ENCODE data around the gene PDE4B.
"Not testable (repeated sequence)": the region's sequence is repeated elsewhere in the genome, so short reads cannot be mapped to it uniquely, and the experiment has no call there.

The PDE4B gene

DNA sequence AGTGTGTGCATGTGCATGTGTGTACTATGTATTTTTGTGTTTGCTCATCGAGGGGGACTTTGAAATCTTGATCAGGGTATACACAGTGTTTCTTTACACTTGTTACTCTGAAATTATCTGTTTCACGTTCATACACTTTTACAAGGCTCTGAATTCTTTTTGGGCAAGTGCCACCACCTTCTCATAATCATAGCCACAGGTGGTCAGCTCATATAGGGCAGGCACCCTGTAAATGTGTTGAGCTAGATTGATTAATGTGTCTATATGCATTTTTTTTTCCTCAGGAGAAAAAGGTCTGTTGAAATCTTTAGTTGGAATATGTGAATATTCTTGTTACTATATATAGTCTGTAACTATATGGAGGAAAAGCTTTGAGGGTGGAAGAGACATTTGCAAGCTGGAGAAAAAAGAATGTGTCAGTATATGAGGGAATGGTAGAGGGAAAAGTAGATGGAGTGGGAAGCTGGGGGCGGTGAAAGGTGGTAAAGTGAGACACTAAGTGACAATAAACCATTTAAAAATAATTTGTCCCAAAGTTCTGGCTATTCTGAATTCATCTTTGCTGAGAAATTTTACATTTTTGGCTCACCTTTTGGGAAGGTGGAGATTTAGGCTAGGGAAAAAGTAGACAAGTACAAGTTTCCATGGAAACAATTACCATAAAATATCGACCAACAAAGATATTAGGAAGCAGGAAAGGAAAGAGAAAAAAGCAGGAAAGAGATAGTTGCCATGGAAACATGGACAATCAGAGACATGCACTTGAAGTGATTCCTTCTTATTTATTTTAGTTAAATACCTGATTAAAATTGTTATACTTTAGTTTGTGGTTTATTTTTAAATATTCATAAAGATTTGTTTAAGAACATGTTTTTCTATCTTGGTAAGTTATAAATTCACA is 277.5 kb downstream of the PDE4B start:
- no peak for DNase-seq

GRCh38 chr1:66073388-66073787 is 280.7 kb downstream of the PDE4B start:
- no peak for DNase-seq

GRCh38 chr1:66074147-66074546 is 281.5 kb downstream of the PDE4B start:
- no peak for DNase-seq

- DNase-seq, result no peak
Observed at GRCh38 chr1:66078412-66078811, 285.7 kb downstream of the PDE4B start.

DNA sequence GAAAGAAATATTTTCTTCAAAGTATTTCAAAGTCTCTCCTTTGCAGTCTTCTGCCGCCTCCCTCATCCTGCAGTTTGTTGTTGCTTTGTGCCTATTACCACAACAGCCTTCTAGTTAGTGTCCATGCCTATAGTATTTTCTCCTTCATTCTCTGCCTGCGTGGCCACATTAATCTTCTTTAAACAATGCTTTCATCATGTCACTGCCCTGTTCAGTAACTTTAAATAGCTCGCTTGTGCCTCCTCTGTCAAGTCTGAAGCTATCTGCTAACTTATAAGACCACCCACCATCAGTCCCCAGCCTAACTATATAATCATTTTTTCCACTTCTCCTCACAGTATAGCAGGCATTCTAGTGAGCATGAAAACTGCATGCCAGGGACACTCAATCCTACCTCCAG is 290.3 kb downstream of the PDE4B start:
- no peak for DNase-seq

DNA sequence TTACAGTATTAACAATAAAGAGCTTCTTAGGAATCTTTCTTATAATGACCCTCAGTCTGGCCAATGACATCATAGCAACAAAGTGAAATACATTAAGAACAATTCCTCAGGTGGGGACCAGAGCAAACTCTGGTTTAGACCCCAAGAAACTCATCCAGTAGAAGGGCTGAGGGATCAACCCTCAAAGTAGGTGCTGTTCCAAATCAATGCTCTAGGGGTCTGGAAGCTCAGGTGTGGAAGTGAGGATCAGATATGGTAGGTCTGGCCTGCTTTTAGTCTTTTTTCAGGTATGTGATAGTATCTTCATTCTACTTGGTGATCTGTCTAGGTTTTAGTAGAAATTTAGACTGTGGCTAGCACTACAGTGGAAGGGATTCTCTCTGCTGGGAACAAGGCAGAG is 291.7 kb downstream of the PDE4B start:
- no peak for DNase-seq

DNA sequence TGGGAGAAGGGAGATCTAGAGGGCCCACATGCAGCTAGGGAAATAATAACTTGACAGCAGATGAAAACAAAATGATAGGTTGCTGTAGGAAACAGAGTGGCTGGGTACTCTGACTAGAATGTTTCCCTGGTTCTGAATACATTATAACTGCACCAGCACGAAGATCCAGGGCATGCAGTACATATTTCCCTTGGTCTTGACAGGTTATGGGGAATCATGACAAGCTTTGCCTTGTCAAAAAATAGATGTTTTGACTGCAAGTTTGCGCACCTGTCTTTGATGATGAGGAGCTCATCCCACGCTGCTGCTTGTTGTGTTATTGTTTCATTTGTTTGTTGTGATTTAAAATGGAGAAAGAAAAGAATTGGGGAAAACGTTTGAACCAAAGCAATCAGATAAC is 292.9 kb downstream of the PDE4B start:
- no peak for DNase-seq

DNA sequence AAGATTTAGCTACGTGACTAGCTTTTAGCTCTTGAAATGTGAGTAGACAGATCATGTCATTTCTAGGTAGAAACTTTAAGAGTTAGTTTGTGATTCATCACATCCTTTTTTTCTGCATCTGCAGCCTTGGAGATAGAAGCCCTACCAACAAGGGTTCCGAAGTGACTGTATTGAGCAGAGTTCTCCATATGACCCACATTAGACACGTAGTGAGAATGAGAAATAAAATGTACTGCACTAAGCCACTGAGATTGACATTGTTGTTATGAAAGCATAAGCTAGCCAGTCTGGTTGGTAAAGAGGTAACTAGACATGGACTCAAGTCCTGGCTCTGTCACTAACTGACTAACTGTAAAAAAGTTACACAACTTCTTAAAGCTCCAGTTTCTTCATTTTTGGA is 296.1 kb downstream of the PDE4B start:
- no peak for DNase-seq

DNA sequence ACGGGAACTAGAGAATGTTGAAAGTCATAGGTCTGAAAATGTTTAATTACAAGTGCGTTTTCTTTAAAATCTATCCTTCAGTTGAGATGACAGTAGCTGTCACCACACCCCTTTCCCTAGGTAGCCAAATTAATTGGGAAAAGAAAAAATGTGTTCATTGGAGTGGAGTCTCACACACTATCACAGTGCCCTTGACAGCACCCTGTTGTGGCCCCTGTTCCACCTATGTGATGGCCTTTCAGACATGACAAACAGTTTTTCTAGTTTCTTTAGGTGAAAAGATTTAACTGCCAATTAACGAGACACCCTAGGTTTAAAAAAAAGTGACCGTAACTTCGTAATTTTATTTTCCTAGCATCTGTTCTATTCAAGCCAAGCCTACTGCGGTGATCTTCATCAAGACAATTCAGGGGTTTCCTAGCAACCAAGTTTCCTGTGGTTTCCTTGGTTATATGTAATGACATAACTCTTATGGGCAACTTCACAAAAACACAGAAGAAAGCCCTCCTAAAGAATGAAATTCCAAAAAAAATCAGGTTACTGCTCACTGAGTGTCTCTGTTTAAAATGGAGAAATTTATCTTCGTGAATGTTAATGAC is 298.3 kb downstream of the PDE4B start:
- DNase-seq, result no peak

DNA sequence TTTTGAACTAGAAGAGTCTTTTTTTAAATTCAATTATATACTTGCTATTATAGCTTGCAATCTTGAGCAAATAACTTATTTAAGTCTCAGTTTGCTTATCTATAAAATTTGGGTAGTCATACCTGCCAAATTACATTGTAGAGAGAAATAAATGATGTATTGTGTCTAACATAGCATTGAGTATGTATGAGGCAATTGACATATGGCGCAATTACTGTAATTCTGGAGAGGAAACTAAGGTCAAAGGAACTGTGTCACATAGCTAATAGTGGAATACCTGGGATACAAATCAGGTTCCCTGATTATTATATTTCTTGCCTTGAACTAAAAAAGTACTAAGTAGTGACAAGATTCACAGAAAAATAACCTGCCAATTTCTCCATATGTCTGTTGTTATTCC is 302.5 kb downstream of the PDE4B start:
- DNase-seq, result no peak

- not testable (repeated sequence) for DNase-seq
Observed at GRCh38 chr1:66100959-66101358, 308.3 kb downstream of the PDE4B start.

- not testable (repeated sequence) for DNase-seq
Observed at GRCh38 chr1:66104076-66104475, 311.4 kb downstream of the PDE4B start.

DNA sequence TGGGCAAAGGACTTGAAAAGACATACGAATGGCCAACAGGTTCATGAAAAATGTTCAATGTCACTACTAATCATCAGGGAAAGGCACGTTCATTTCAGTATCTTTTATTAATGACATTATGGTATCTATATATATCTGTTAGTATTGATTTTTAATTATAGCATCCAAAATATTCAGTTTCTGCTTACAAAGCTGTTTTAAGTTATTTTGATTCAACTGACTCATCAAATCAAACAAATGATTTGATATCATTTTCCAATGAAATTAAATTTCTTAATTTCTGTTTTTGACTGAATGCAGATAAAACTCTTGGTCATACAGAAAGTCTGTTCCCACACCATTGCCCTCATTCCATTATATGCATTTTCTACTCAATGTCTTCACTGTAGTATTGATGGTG is 315.9 kb downstream of the PDE4B start:
- DNase-seq, result no peak

GRCh38 chr1:66112744-66113400 is 320.2 kb downstream of the PDE4B start:
- DNase-seq, result no peak

DNA sequence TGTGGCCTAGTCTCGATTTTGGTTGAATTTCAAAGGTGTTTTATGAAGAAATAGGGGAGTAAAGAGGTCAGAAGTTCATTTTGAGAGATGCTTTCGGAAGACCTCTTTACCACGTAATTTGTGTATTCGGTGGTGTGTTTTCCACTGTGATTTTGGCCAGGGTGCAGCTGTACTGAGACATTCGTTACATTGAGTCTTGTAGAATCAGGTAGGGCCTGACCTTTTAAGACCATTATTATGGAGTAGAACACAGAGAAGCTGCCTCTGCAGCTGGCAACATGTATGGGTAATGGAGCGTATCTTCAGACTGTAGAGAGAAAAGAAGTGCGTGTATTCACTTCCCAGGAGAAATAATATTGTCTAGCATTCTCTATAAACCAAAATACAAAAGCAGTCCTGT is 326.5 kb downstream of the PDE4B start:
- DNase-seq, result no peak

GRCh38 chr1:66124670-66125069 is 332.0 kb downstream of the PDE4B start:
- DNase-seq, result no peak

GRCh38 chr1:66128641-66129040 is 335.9 kb downstream of the PDE4B start:
- not testable (repeated sequence) for DNase-seq

GRCh38 chr1:66132324-66132723 is 339.6 kb downstream of the PDE4B start:
- no peak for DNase-seq

DNA sequence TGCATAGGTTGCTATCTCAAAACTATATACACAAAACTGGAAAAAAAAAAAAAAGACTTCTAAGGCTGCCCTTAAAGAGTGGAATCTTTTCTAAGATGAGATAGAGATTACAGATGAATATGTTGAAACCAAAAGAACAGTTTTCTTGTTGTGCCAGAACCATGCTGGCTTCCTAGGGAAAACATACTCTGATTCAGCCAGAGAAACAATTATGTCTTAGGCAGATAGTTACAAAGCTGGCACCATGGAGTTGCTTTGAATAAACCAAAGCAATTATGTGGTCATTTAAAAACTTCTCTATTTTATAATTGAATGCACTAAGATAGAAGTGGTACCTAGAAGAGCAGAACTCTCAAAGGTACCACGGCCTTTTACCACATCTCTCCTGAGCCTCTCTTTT is 341.3 kb downstream of the PDE4B start:
- DNase-seq, result no peak

DNA sequence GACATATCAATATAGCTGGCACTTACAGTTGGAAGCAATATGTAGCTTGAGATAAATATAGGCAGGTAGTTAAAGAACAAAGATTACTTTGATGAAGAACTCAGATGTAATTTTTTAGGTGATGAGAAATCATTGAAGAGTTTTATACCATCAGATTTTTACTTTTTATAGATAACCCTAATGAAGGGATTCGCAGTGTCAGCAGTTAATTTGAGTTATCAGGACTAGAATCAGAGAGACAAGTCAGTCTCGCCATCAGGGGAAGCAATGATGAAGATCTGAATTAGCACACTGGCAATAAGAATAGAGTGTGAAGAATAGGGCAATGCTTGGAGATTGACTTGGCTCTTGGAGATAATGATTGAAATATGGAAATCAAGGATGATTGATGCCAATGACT is 342.5 kb downstream of the PDE4B start:
- DNase-seq, result no peak

- DNase-seq, result not testable (repeated sequence)
Observed at GRCh38 chr1:66136423-66136822, 343.7 kb downstream of the PDE4B start.

- DNase-seq, result no peak
Observed at GRCh38 chr1:66137235-66137634, 344.5 kb downstream of the PDE4B start.

DNA sequence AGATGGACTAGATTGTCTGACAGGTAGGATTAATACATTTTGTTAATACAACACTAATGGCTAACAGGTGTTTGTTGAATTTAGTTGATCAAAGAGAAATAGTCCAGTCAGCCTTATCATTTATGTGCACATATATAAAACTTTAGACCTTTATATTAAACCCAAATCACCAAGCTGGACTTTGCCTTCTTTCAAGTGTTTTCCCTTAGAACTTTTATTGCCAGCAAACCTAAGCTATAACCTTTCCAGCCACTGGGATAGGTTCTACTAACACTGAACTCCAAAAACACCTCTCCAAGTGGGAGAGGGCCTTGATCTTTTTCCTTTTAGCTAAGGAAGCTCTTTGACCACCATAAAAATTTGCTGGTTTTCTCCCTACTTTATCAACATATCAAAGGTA is 345.9 kb downstream of the PDE4B start:
- no peak for DNase-seq

DNA sequence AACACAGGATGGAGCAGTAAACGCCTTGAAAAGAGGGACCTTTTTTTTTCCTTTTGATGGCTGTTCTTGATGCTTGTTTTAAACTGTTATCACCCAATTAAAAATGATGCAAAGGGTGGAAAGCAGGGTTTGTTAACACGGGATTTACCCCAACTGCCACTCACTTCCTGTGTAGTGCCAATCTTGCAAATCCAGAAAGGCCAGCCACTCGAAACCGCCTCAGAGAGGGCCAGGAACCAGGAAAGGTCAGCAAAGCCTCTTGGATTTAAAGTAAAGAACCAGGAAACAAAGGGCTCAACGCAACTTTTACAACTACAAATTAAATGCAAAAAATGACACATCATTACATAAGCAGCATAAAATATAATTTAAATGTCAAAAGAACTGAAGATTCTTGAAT is 347.4 kb downstream of the PDE4B start:
- no peak for DNase-seq

Data from activated naive CD4-positive, alpha-beta T cell treated with anti-CD3 and anti-CD28 coated beads, Interleukin-2, amount 50 U/mL, for 16 hours (primary cell).